ENCODE results near the gene INO80B.
"Not testable (repeated sequence)": the region's sequence is repeated elsewhere in the genome, so short reads cannot be mapped to it uniquely, and the experiment has no call there.

GRCh38 chr2:74483675-74484164 lies 28.8 kb downstream of the INO80B start:
- not testable (repeated sequence) for TF ChIP-seq CTCF (IDR thresholded peaks at IDR 0.05); MAFK (IDR thresholded peaks at IDR 0.05; ENCODE audit: partially characterized antibody); ELK1 (IDR thresholded peaks at IDR 0.05; ENCODE audit: low read depth, low read length); CHD4 (IDR thresholded peaks at IDR 0.05; ENCODE audit: borderline replicate concordance)
